ENCODE data around the gene CASZ1.

- TF ChIP-seq, protein P1, sequence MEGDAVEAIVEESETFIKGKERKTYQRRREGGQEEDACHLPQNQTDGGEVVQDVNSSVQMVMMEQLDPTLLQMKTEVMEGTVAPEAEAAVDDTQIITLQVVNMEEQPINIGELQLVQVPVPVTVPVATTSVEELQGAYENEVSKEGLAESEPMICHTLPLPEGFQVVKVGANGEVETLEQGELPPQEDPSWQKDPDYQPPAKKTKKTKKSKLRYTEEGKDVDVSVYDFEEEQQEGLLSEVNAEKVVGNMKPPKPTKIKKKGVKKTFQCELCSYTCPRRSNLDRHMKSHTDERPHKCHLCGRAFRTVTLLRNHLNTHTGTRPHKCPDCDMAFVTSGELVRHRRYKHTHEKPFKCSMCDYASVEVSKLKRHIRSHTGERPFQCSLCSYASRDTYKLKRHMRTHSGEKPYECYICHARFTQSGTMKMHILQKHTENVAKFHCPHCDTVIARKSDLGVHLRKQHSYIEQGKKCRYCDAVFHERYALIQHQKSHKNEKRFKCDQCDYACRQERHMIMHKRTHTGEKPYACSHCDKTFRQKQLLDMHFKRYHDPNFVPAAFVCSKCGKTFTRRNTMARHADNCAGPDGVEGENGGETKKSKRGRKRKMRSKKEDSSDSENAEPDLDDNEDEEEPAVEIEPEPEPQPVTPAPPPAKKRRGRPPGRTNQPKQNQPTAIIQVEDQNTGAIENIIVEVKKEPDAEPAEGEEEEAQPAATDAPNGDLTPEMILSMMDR (IDR thresholded peaks at IDR 0.05) = no peak
- TF ChIP-seq EP300 (IDR thresholded peaks at IDR 0.05) = no peak
Observed at GRCh38 chr1:10687251-10687651, 109.2 kb downstream of the CASZ1 start.
